NCI-H2029 treated with DMSO at 0.1 percent for 48 hours (cell line): ENCODE data around the gene TEX19.
"Not testable (repeated sequence)": the region's sequence is repeated elsewhere in the genome, so short reads cannot be mapped to it uniquely, and the experiment has no call there.

Experiments
- DNase-seq: peaks from one replicate; lab custom pipeline; 2025; lab: John Stamatoyannopoulos, UW

The TEX19 gene

DNA sequence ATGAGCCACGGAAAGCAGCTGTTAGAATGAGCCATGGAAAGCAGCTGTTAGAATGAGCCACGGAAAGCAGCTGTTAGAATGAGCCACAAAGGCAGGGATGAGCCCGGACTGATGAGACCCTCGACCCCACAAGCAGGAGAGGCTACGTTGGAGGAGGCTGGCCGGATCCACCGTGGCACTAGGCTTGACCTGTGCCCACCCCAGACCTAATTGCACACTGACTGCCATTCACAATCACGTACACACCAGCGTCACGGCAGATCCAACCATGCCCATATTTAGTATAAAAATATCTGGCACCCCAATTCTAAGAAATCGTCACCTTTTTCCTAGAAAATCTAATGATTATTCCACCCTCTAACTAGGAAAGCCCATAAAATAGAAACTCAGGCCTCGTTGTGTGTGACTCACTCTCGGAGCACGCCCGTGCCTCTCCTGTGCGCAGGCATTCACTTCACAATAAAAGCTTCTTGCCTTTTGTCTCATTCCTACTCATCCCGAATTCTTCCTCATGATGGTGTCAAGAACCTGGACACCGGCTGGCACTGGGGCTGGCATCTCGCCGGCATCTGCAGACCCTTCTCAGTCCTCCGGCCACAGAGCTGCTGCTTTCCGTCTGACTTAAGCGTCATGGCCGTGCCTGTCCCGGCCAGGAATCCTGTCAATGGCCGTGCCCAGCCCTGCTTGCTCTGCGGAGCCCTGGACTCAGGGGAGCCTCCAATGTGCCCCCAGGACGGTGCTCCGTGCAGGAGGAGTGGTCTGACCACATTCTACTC is 20.0 kb upstream of the TEX19 start:
- no peak for DNase-seq

- no peak for DNase-seq
Measured at GRCh38 chr17:82339634-82340580, 19.1 kb upstream of the TEX19 start.

DNA sequence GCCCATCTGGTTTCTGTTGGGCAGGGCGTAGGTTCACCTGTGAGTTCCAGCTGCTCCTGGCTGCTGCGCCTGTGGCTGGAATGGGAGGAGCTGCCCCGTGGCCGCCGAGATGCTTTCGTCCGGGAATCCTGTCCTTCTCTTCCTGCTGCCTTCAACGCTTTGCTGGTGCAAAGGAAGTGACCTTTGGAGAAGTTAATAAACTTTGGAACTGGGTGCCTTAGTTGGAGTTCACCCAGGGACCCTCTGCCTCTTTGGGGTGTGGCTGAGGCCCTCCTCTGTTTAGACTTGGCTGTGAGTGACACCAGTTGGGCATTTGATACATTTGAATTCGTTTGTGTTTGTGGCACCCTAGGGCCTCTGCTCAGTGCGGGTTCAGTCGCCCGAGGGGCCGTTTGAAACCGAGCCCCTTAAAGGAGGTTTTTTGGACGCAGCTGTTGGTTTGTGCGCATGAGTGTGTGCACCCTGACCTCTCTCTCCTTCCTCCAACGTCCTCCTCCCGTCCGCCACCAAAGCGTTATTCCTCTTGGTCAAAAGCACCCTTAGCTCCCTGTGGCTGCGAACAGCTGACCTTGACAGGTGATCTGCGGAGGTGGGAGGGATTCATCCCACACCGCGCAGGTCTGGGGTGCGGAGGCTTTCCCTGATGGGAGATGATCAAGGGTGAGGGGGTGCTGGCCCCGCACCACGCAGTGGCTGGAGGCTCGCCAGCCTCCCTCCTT is 16.5 kb upstream of the TEX19 start:
- no peak for DNase-seq

- no peak for DNase-seq
Measured at GRCh38 chr17:82343560-82343959, 15.5 kb upstream of the TEX19 start.

- no peak for DNase-seq
Measured at GRCh38 chr17:82344175-82344907, 14.7 kb upstream of the TEX19 start.

DNA sequence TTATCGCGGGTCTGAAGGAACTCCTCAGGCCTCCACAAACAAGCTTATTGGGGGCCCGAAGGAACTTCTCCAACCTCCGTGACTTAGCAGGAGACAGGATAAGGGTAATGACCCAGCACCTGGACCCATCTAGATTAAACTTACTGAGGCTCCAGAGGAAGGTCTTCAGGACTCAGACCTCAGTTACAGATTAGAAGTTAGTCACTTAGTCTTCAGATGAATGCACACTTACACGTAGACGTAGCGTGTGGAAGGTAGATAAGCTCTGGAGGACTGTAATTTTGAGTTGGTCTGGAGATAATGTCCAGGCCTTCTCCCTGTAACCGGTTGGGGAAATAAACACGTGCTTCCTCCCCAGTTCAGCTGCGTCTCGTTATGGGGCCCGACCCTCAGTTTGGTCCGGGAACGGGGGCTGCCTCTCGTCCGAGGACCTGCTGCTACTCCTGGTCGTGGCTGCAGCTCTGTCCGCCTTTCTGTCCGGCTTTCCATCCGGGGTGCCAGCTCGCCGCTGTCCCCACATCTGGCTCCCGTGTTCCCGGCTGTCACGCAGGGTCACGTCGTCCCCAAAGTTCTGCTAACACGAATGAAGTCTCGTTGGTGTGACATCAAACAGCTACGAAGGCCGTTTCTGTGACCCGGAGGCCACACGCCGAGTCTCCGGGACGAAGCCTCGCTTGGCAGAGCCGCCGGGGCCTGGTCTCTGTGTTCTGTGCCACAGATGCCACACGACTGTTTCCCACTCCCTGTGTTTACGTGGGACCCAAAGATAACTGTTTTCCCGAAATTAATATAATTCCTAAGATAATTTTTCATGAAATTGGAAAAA is 13.7 kb upstream of the TEX19 start:
- no peak for DNase-seq

GRCh38 chr17:82346342-82347300 is 12.4 kb upstream of the TEX19 start:
- no peak for DNase-seq

DNA sequence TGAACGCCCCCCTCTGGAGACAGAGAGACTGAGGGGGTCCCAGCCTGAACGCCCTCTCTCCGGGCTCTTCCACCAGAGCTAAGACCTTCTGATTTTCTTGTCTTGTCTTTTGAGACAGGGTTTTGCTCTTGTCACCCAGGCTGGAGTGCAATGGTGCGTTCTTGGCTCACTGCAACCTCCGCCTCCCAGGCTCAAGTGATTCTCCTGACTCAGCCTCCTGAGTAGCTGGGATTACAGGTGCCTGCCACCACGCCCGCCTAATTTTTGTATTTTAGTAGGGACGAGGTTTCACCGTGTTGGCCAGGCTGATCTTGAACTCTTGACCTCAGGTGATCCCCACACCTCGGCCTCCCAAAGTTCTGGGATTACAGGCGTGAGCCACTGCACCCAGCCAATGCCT is 11.1 kb upstream of the TEX19 start:
- not testable (repeated sequence) for DNase-seq

DNA sequence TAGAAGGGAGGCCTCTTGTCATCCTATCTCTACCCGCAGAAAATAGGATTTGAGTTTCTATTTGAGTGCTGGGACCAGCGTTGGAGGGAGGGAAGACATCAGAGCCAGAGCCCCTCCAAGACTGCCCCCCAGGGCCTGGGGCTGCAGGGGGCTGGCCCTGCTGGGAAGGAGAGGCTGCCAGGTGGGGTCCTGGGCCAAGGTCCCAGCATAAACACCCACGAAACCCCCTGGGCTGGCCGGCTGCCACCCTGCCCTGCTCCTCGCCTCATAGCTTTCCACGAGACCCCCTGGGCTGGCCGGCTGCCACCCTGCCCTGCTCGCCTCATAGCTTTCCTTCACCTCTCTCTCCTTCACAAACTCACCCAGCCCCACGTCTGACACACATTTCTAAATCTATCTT is 10.6 kb upstream of the TEX19 start:
- DNase-seq = no peak

DNA sequence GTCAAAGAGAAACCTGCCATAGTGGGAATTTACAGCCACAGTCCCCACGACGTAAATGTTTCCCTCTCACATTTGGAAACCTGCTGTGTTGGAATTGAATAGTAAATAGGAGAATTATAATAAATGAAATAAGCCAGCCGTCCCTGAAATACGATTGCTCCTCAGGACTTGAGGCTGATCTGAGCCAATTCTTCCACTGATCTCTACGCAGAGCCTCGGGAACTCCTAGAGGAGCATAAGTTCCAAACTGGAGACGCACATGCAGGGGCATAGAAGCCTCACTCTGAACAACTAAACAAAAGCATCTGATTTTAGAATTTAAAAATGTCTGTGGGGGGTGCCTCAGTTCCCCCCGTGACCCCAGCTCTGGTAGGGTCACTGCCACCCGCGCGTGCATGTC is 10.2 kb upstream of the TEX19 start:
- no peak for DNase-seq

DNA sequence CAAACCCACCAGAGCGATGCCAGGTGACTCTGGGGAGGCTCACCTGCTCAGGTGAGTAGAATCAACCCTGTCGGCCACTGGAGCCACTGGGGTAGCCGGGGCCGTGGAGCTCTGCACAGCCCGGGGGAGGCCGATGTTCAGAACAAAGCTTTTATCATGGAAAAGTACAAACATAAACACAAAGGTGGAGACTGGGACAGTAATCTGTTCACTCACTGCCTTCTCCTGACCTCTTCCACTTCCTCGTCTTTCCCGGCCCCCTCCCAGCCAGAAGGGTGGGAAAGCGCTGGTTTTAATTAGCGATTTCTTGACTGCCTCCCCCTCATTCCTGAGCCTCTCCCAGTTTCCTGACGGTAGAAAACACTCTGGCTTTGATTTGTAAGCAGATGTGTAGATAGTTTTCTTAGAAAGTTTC is 9.8 kb upstream of the TEX19 start:
- DNase-seq = no peak

DNA sequence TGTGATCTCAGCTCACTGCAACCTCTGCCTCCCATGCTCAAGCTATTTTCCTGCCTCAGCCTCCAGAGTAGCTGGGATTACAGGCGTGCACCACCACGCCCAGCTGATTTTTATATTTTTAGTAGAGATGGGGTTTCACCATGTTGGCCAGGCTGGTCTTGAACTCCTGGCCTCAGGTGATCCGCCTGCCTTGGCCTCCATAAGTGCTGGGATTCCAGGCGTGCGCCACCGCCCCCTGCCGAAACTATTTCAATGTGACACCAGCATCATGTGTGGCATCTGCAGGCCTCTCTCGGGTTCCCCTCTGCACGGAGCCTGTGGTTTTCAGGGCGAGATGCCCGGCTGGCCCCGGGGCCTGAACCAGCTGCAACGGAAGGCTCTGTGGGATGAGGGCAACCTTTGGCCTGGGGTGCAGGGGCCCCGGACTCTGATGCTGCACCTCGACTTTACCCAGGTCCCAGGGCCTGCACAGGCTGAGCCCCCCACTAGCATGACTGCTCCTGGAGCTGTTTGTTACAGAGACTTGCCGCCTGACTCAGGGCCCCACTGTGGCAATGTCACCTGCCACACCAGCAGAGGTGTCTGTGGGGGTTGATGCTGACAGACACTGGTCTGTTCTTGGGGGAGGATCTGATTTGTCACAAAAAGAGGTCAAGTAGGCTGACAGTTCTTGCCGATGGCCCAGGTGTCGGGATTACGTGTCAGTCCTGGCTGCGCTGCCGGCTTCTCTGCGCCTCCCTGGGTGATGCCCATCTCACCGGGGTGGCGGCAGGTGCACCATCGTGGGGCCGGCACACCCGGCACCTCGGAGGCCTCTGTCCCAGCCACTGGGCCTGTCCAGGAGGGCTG is 8.6 kb upstream of the TEX19 start:
- DNase-seq = no peak

DNA sequence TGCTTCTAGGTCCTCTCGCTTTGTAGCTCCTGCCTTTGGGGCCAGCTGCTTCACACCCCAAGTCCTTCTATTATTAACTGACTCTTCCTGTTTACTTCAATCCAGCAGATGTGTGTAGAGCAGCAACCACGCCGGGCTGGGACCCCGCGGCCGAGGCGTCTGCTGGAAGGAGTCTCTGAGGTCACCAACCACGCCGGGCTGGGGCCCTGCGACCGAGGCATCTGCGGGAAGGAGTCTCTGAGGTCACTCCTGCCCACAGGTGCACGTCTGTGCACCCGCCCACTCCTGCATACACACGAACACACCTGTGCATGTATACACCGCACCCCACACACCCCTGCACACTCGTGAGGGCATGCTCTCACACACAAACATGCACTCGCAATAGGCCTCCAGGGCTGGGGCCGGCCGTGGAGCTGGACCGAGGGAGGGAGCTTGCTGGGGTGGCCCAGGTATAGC is 7.8 kb upstream of the TEX19 start:
- DNase-seq = no peak

DNA sequence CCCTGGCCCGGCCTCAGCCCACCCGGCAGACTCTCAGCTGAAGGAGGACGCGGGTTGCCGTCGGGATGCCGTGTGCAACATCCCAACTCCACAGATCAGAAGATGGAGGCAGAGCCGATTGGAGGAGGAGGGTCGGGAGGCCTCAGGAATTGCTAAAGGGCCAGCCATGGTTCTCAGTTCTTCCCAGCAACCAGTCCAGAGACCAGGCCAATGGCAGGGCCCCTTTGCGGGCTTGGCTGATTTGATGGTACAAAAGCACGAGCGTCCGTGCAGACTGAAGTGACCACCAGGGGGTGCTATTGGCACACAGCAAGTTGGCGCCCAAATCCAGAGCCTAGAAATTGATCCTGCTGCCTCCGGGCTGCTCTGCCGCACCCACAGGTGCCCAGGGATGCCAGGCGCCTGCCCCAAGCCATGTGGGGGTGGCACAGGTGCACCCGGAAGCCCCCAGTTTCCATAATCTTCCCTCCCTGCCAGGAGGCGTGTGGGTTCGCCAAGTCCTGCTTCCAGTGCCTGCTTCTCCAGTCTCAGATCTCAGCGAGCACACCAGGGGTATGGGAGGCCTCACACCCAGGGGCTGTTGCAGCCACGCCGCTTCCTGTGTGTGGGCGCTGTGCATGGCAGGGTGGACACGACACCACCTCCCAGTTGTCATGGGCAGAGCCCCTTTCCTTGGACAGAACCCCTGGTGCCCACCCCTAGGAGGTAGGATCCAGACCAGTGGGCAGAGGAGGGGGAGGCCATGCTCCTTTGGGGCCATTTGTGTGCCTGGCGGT is 7.1 kb upstream of the TEX19 start:
- no peak for DNase-seq

DNA sequence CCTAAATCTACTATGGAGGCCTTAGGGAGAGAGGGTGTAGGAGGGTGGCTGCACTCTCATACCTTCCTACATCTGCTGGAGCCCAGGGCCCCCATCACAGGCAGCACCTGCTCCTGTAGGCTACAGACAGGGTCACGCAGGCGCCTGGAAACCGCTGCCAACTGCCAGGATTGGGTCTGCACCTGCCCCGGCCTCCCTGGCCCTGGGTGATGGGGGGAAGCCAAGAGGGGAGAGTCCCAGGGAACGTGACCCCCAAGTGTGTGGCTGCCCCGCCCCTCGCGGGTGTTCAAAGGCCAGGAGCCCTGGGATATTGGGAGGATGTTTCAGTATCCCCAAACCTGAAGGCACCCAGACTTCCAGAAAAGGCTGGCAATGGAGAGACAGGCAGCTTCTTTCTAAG is 5.6 kb upstream of the TEX19 start:
- no peak for DNase-seq

GRCh38 chr17:82354804-82355308 is 4.2 kb upstream of the TEX19 start:
- DNase-seq = no peak

- DNase-seq = no peak
Measured at GRCh38 chr17:82355770-82356427, 3.1 kb upstream of the TEX19 start.
